ENCODE results near the gene ASTN2. TPM values are rescaled to one million over a fixed set of nuclear protein-coding genes. Genes with fewer than 3 reads are reported as not detected.
A peak's percentile ranks its signal among the peaks of the same experiment; 100 is the strongest.

ASTN2 gene
- total and polyA plus RNA-seq, 7 experiments from 2014 or later, result 2.2 to 5.3 (median 4.0) TPM

GRCh38 chr9:117395151-117395650 is 19.7 kb downstream of the ASTN2 start:
- Histone ChIP-seq H3K27ac (ENCODE audit: low read depth, low read length) (no peak overlapping the region), H3K27me3 (ENCODE audit: control insufficient read depth in 2 of 2, insufficient read depth in 2 of 2, low read length in 2 of 2) (no peaks in the 10 kb centered on the region), H3K4me3 (ENCODE audit: low read length) (no peak overlapping the region), H3K4me1 (ENCODE audit: control insufficient read depth in 2 of 2, insufficient read depth in 2 of 2, low read length in 2 of 2) (no peaks in the 10 kb centered on the region), H3K9me3 (ENCODE audit: control insufficient read depth in 2 of 3, low read length in 3 of 3) (no peaks in the 10 kb centered on the region), H3K36me3 (ENCODE audit: control insufficient read depth in 2 of 3, insufficient read depth in 3 of 3, low read length in 3 of 3) (no peaks in the 10 kb centered on the region)
- H3K4me1 Mint-ChIP-seq, result no peaks in the 10 kb centered on the region
- ATAC-seq, result no peak
- POLR2A ChIA-PET, result no interaction called here
- H3K27ac Mint-ChIP-seq, result no peak overlapping the region
- no peak overlapping the region for H3K4me3 Mint-ChIP-seq
- H3K36me3 Mint-ChIP-seq, result no peaks in the 10 kb centered on the region
- CTCF ChIA-PET, result no interaction called here
- no peak for DNase-seq
- peaks cover 0 to 9% (median 0%) of the 10 kb centered on the region in 11 donors for H3K9me3 Mint-ChIP-seq
- H3K27me3 Mint-ChIP-seq, result peaks cover 0 to 8% (median 0%) of the 10 kb centered on the region in 5 donors
- intact Hi-C loops (cut with micrococcal nuclease), result no loop called here

- peaks cover 0 to 6% (median 0%) of the 10 kb centered on the region in 5 donors for H3K27me3 Mint-ChIP-seq
- ChIA-PET POLR2A (no interaction called here), CTCF (no interaction called here)
- ATAC-seq (no peak), DNase-seq (no peak)
- H3K27me3 ChIP-seq (ENCODE audit: control insufficient read depth in 2 of 2, insufficient read depth in 2 of 2, low read length in 2 of 2), result no peaks in the 10 kb centered on the region
- H3K9me3 ChIP-seq (ENCODE audit: control insufficient read depth in 2 of 3, low read length in 3 of 3), result no peaks in the 10 kb centered on the region
- no peak overlapping the region for H3K27ac ChIP-seq (ENCODE audit: low read depth, low read length)
- no peak overlapping the region for H3K4me3 ChIP-seq (ENCODE audit: low read length)
- no peak overlapping the region for H3K4me3 Mint-ChIP-seq
- peaks cover 0 to 9% (median 0%) of the 10 kb centered on the region in 11 donors for H3K9me3 Mint-ChIP-seq
- H3K36me3 ChIP-seq (ENCODE audit: control insufficient read depth in 2 of 3, insufficient read depth in 3 of 3, low read length in 3 of 3), result no peaks in the 10 kb centered on the region
- no peaks in the 10 kb centered on the region for H3K36me3 Mint-ChIP-seq
- intact Hi-C loops (cut with micrococcal nuclease), result no loop called here
- no peak overlapping the region for H3K27ac Mint-ChIP-seq
- no peaks in the 10 kb centered on the region for H3K4me1 ChIP-seq (ENCODE audit: control insufficient read depth in 2 of 2, insufficient read depth in 2 of 2, low read length in 2 of 2)
- no peaks in the 10 kb centered on the region for H3K4me1 Mint-ChIP-seq
Observed at GRCh38 chr9:117394655-117395054, 20.2 kb downstream of the ASTN2 start.

DNA sequence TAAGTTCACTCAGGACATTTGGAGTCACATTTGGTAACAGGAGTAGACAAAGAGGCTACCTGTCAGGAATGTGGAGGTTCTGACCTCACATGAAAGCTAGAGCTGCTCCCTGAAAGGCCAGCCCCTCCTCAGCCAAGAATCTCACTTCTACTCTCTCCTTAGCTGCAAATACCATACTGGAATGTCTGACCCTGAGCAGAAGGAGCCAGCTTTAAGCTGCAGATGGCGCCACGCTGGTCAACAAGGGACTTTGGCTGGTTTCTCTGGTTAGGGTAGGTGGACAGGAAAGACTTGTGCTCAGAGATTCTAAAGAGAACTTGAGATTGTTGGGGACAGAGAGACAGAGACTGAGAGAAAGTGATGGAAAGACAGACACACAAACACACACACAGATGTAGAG is 21.9 kb downstream of the ASTN2 start:
- no peaks in the 10 kb centered on the region for H3K27me3 ChIP-seq (ENCODE audit: control insufficient read depth in 2 of 2, insufficient read depth in 2 of 2, low read length in 2 of 2)
- Mint-ChIP-seq H3K27me3 (no peaks in the 10 kb centered on the region), H3K27ac (peak overlapping the region in 1 of 9 donors; percentile 14), H3K4me1 (no peaks in the 10 kb centered on the region), H3K36me3 (no peaks in the 10 kb centered on the region), H3K9me3 (peaks cover 0 to 9% (median 0%) of the 10 kb centered on the region in 11 donors), H3K4me3 (peak overlapping the region in 1 of 10 donors; percentile 3)
- intact Hi-C loops (cut with micrococcal nuclease), result no loop called here
- H3K4me1 ChIP-seq (ENCODE audit: control insufficient read depth in 2 of 2, insufficient read depth in 2 of 2, low read length in 2 of 2), result no peaks in the 10 kb centered on the region
- H3K9me3 ChIP-seq (ENCODE audit: control insufficient read depth in 2 of 3, low read length in 3 of 3), result no peaks in the 10 kb centered on the region
- POLR2A ChIA-PET, result no interaction called here
- CTCF ChIA-PET, result no interaction called here
- no peak overlapping the region for H3K4me3 ChIP-seq (ENCODE audit: low read length)
- H3K36me3 ChIP-seq (ENCODE audit: control insufficient read depth in 2 of 3, insufficient read depth in 3 of 3, low read length in 3 of 3), result no peaks in the 10 kb centered on the region
- DNase-seq, result no peak
- H3K27ac ChIP-seq (ENCODE audit: low read depth, low read length), result no peak overlapping the region
- ATAC-seq, result no peak

GRCh38 chr9:117387422-117387821 is 27.4 kb downstream of the ASTN2 start:
- no peak for ATAC-seq
- Histone ChIP-seq H3K27ac (ENCODE audit: low read depth, low read length) (no peak overlapping the region), H3K4me1 (ENCODE audit: control insufficient read depth in 2 of 2, insufficient read depth in 2 of 2, low read length in 2 of 2) (no peaks in the 10 kb centered on the region), H3K9me3 (ENCODE audit: control insufficient read depth in 2 of 3, low read length in 3 of 3) (no peaks in the 10 kb centered on the region), H3K36me3 (ENCODE audit: control insufficient read depth in 2 of 3, insufficient read depth in 3 of 3, low read length in 3 of 3) (no peaks in the 10 kb centered on the region), H3K27me3 (ENCODE audit: control insufficient read depth in 2 of 2, insufficient read depth in 2 of 2, low read length in 2 of 2) (no peaks in the 10 kb centered on the region), H3K4me3 (ENCODE audit: low read length) (no peak overlapping the region)
- Mint-ChIP-seq H3K4me3 (no peak overlapping the region), H3K27ac (no peak overlapping the region), H3K4me1 (no peaks in the 10 kb centered on the region), H3K9me3 (peaks cover 0 to 17% (median 2%) of the 10 kb centered on the region in 11 donors), H3K27me3 (peaks cover 0 to 4% (median 0%) of the 10 kb centered on the region in 5 donors), H3K36me3 (no peaks in the 10 kb centered on the region)
- ChIA-PET CTCF (no interaction called here), POLR2A (no interaction called here)
- intact Hi-C loops (cut with micrococcal nuclease), result no loop called here
- no peak for DNase-seq

DNA sequence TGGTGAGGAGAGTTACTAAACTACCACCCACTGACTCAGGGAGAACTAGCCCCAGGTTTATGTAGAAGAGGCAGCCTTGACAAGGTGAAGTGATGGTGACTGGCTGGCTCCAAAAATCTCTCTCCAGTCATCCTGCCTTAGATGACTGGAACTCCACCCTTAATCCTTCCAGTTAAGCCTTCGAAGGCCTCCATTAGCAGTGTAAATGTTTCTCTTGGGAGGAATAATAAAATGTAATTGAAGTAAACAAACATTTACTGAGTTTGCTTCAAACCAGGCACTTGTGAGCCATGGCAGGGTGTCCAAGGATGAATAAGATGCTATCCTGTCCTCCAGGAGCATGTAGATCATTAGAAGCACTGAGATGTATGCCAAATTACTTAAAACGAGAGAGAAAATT is 35.5 kb downstream of the ASTN2 start:
- Mint-ChIP-seq H3K27ac (no peak overlapping the region), H3K9me3 (peaks cover 0 to 17% (median 8%) of the 10 kb centered on the region in 11 donors), H3K4me3 (no peak overlapping the region), H3K27me3 (peaks cover 0 to 12% (median 0%) of the 10 kb centered on the region in 5 donors), H3K36me3 (peaks cover 0 to 4% (median 0%) of the 10 kb centered on the region in 5 donors), H3K4me1 (no peaks in the 10 kb centered on the region)
- Histone ChIP-seq H3K36me3 (ENCODE audit: control insufficient read depth in 2 of 3, insufficient read depth in 3 of 3, low read length in 3 of 3) (no peaks in the 10 kb centered on the region), H3K4me1 (ENCODE audit: control insufficient read depth in 2 of 2, insufficient read depth in 2 of 2, low read length in 2 of 2) (no peaks in the 10 kb centered on the region), H3K27me3 (ENCODE audit: control insufficient read depth in 2 of 2, insufficient read depth in 2 of 2, low read length in 2 of 2) (no peaks in the 10 kb centered on the region), H3K4me3 (ENCODE audit: low read length) (no peak overlapping the region), H3K27ac (ENCODE audit: low read depth, low read length) (no peak overlapping the region), H3K9me3 (ENCODE audit: control insufficient read depth in 2 of 3, low read length in 3 of 3) (no peaks in the 10 kb centered on the region)
- POLR2A ChIA-PET, result no interaction called here
- intact Hi-C loops (cut with micrococcal nuclease), result no loop called here
- no peak for ATAC-seq
- DNase-seq, result no peak
- CTCF ChIA-PET, result interaction anchor here (0.7 kb wide), 1 partner anchor 47 kb away, joined by 3 read pairs; no protein-coding TSS in a partner anchor

DNA sequence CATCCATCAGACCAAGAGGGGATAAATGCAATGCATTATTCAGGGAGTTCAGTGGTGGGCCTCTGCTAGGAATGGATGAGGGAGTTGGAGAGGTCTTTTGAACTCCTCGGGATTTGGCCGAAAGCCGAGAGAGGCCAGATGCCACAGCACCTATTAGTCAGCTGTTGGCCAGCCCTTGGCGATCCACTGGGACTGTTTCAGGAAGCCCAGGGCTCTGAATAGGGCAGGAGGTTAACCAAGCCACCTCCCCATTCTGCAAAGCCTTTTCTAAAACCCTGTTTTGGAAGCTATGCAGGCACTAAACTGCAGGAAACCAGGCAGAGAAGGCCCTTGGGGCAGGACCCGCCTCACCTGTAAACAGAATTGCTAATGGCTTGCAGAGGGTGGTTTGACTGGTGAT is 37.8 kb downstream of the ASTN2 start:
- CTCF ChIA-PET, result no interaction called here
- Histone ChIP-seq H3K36me3 (ENCODE audit: control insufficient read depth in 2 of 3, insufficient read depth in 3 of 3, low read length in 3 of 3) (no peaks in the 10 kb centered on the region), H3K4me1 (ENCODE audit: control insufficient read depth in 2 of 2, insufficient read depth in 2 of 2, low read length in 2 of 2) (no peaks in the 10 kb centered on the region), H3K27ac (ENCODE audit: low read depth, low read length) (no peak overlapping the region), H3K27me3 (ENCODE audit: control insufficient read depth in 2 of 2, insufficient read depth in 2 of 2, low read length in 2 of 2) (no peaks in the 10 kb centered on the region), H3K4me3 (ENCODE audit: low read length) (no peak overlapping the region), H3K9me3 (ENCODE audit: control insufficient read depth in 2 of 3, low read length in 3 of 3) (no peaks in the 10 kb centered on the region)
- no peak overlapping the region for H3K4me3 Mint-ChIP-seq
- intact Hi-C loops (cut with micrococcal nuclease), result no loop called here
- no peak for DNase-seq
- no peak for ATAC-seq
- peaks cover 0 to 12% (median 0%) of the 10 kb centered on the region in 5 donors for H3K27me3 Mint-ChIP-seq
- POLR2A ChIA-PET, result no interaction called here
- no peaks in the 10 kb centered on the region for H3K4me1 Mint-ChIP-seq
- H3K27ac Mint-ChIP-seq, result no peak overlapping the region
- H3K9me3 Mint-ChIP-seq, result peaks cover 0 to 24% (median 11%) of the 10 kb centered on the region in 11 donors
- peaks cover 0 to 4% (median 0%) of the 10 kb centered on the region in 5 donors for H3K36me3 Mint-ChIP-seq

GRCh38 chr9:117375956-117376355 is 38.9 kb downstream of the ASTN2 start:
- Histone ChIP-seq H3K36me3 (ENCODE audit: control insufficient read depth in 2 of 3, insufficient read depth in 3 of 3, low read length in 3 of 3) (no peaks in the 10 kb centered on the region), H3K27me3 (ENCODE audit: control insufficient read depth in 2 of 2, insufficient read depth in 2 of 2, low read length in 2 of 2) (no peaks in the 10 kb centered on the region), H3K9me3 (ENCODE audit: control insufficient read depth in 2 of 3, low read length in 3 of 3) (no peaks in the 10 kb centered on the region), H3K4me1 (ENCODE audit: control insufficient read depth in 2 of 2, insufficient read depth in 2 of 2, low read length in 2 of 2) (no peaks in the 10 kb centered on the region), H3K4me3 (ENCODE audit: low read length) (no peak overlapping the region), H3K27ac (ENCODE audit: low read depth, low read length) (no peak overlapping the region)
- Mint-ChIP-seq H3K27ac (no peak overlapping the region), H3K9me3 (peaks cover 0 to 23% (median 11%) of the 10 kb centered on the region in 11 donors), H3K36me3 (peaks cover 0 to 1% (median 0%) of the 10 kb centered on the region in 5 donors), H3K4me3 (no peak overlapping the region), H3K4me1 (no peaks in the 10 kb centered on the region), H3K27me3 (peaks cover 0 to 12% (median 0%) of the 10 kb centered on the region in 5 donors)
- intact Hi-C loops (cut with micrococcal nuclease), result no loop called here
- DNase-seq (no peak), ATAC-seq (no peak)
- POLR2A ChIA-PET, result no interaction called here
- CTCF ChIA-PET, result no interaction called here
